ENCODE data around the gene CNR2.
"Not testable (repeated sequence)": the region's sequence is repeated elsewhere in the genome, so short reads cannot be mapped to it uniquely, and the experiment has no call there.

The CNR2 gene

DNA sequence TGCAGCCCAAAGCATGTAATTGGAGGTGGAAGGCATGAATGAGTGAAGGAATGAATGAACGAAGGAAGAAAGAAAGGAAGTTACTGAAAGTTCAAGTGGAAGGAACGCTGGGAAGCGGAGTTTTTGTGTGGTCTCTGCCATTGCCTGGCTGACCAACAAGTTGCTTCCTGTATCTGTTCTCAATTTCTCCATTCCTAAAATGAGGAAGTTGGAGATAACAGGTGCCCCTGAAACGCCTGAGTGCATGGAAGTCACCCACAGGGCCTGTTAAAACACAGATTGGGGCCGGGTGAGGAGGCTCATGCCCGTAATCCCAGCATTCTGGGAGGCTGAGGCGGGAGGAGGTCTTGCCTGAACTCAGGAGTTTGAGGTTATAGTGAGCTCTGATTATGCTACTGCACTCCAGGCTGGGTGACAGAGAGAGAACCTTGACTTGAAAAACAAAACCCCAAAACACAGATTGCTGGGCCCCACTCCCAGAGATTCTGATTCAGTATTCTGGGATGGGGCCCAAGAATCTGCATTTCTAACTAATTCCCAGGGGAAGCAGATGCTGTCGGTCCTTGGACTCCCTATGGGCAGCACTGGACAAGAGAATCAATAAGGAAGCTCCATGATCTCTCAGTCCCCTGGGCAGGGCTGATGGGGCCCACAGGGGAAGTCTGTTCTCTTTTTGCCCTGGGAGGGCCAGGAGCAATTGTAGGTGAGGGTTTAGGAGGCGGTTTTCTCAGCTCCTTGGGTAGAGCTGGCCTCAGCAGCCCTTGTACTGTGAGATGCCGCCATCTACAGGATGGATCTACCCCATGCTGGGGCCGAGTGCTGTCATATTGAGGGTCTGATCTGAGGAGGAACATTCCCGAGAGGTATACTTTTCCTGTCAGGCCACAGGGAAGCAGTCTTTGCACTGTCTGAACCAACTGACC, 3.3 kb upstream of the CNR2 start:
- DNase-seq (ENCODE audit: low read depth in 2 of 2), result peak; percentile 30 to 42

DNA sequence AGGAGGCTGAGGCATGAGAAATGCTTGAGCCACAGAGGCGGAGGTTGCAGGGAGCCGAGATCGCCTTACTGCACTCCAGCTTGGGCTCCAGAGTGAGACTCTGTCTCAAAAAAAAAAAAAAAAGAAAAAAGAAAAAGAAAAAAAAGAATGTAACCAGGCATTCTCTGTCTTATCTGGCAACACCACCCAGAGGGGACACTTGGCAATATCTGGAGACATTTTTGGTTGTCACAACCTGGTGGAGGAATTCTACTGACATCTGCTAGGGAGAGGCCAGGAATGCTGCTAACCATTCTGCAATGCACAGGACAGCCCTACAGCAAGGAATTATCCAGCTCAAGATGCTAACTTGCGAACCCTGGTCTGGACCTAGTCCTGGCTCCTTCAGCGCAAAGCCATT, 2.3 kb upstream of the CNR2 start:
- DNase-seq (ENCODE audit: low read depth in 2 of 2), result no peak

- DNase-seq (ENCODE audit: low read depth in 2 of 2), result no peak
These were observed 1.8 kb upstream of the CNR2 start for GRCh38 chr1:23914921-23915320.

- no peak for DNase-seq (ENCODE audit: low read depth in 2 of 2)
These were observed 1.2 kb downstream of the CNR2 start for GRCh38 chr1:23911921-23912320.

DNA sequence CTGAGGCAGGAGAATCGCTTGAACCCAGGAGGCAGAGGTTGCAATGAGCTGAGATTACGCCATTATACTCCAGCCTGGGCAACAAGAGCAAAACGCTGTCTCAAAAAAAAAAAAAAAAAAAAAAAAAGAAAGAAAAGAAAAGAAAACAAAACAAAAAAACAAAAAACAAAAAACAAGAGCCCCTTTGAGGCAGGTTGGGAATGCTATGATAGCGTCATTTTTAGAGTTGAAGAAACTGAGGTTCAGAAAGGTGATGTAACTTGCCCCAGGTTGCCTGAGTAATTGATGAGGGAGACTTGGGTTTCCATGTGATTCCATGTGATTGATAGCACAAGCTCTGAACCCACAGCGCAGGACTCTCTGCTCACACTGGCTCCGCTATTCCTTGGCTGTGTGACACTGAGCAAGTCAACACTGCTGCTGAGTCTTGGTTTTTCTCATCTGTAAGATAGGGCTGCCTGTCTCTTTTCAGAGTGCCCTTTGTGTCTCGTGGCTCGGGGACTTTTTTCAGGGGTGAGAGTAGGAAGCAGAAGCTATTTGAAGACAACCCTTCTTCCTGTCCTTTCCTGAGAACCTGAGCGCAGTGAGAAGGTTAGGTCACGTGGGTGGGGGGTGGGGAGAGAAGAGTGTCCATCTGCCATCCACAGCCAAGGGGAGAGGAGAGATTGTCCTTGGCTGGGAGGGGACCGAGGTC, 2.5 kb downstream of the CNR2 start:
- no peak for DNase-seq (ENCODE audit: low read depth in 2 of 2)

GRCh38 chr1:23910144-23910543, 3.0 kb downstream of the CNR2 start:
- DNase-seq (ENCODE audit: low read depth in 2 of 2), result no peak

DNA sequence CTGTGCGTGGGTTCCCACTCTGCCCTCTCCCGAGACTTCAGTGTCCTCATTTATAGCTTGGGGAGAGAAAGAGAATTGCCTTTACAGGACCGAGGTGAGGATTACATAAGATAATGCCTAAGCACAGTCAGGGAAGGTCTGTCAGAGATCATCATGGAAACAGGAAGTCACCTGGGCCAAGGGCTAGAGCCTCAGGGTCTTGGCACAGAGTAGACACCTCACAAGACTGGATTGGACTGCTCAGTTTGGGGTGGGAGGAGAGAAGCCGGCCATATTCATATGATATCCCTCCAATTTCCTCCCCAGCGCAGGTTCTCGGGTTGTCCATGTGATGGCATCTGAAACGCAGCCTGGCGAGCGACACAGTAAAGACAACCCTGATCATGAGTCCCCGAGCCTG, 3.8 kb downstream of the CNR2 start:
- DNase-seq (ENCODE audit: low read depth in 2 of 2), result no peak

- DNase-seq (ENCODE audit: low read depth in 2 of 2), result peak; percentile 10
These were observed 4.5 kb downstream of the CNR2 start for GRCh38 chr1:23908453-23909341.

DNA sequence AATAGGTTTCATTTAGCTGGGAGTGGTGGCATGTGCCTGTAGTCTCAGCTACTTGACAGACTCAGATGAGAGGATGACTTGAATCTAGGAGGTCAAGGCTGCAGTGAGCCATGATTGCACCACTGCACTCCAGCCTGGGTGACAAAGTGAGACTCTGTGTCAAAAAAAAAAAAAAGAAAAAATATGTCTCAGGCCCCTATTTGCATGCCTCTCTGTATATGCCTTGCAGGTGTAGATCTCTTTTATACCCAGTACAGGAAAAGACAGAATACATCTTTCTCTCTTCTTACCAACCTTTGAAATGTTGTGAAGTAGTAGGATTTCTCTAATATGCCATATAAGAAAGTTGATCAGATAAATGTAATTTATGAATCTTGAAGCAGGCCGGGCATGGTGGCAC, 6.4 kb downstream of the CNR2 start:
- DNase-seq (ENCODE audit: low read depth in 2 of 2), result no peak

DNA sequence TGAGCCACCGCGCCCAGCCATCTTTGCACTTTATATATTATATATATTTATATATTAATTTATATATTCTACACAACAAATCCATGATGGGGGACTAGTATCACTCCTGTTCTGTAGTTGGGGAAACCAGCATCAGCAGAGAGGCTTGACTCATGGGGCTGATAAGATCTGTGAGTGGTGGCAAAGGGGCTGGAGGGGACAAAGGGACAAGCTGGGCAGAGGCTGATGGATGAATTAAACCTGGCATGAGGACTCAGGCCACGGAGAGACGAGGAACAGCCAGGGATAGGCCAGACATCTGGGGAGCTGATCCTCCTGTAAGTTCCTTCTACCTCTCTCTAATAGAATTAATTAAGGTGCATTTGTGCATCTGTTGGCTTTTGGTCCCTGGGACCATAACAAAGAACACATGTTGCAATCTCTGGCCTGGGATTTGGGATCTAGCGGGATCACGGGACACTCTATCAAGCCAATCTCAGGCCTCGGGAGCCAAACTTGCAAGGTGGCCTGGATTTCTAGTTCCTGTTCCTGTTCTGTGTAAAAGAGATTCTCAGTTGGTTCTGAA, 7.6 kb downstream of the CNR2 start:
- no peak for DNase-seq (ENCODE audit: low read depth in 2 of 2)

- DNase-seq (ENCODE audit: low read depth in 2 of 2), result peak; percentile 43 to 52
These were observed 8.3 kb downstream of the CNR2 start for GRCh38 chr1:23904748-23905357.

DNA sequence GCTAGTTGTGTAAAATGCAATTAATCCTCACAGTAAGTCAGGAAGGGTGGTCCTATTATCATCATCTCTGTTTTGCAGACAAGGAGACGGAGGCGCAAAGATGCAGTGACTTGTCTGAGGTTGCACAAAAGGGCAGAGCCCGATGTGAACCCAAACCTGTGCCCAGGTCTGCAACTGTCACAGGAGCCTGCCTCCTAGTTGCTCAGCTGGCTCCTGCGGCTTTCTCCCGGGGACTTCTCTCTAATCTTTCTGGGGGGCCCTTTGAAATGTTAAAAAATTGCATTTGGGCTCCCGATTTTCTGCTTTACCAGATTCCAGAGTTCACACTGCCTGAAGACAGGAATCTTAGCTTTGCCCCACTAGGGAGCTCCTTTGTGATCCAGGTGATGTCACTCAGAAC, 9.4 kb downstream of the CNR2 start:
- DNase-seq (ENCODE audit: low read depth in 2 of 2), result no peak

DNA sequence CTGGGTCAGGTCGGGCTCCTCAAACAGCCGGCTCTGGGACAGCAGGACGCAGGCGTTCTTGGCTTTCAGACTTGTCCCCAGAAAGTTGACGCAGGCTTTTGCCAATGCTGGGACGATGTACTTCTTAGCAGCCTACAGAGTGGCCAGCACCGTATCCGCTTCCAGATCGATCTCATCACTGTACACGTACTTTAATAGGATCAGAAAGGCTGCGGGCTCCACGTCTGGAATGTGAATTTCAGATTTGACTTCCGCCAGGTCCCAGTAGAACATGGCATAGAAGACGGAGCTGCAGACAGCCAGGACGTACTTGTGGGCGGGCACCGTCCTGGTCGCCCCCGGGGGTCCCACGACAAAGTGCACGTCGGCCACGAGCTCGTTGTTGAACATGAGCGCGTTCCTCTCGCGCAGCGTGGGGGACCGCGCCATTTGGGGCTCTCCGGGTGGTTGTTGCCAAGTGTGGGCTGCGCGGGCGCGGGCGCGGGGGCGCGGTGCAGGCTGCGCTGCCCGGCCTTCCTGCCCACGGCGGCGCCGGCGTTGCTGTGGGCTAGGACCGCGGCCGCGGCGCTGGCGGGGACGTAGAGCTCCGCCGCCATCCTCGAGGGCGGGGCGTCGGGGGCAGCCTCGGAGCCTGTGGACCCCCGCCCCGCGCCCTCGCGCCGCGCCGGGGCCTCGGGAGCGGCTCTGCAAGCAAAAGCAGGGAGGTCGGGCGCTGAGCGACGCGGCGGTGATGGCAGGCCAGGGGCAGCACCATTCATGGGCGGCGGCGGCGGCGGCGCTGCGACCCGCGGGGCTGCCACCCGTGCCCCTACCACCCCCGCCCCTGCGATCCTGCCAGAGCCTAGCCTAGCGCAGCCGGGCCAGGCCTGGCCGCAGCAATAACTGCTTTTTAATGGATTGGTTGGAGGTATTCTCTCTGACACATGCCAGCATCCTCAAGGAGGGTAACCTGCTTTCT, 10.6 kb downstream of the CNR2 start:
- no peak for DNase-seq (ENCODE audit: low read depth in 2 of 2)

DNA sequence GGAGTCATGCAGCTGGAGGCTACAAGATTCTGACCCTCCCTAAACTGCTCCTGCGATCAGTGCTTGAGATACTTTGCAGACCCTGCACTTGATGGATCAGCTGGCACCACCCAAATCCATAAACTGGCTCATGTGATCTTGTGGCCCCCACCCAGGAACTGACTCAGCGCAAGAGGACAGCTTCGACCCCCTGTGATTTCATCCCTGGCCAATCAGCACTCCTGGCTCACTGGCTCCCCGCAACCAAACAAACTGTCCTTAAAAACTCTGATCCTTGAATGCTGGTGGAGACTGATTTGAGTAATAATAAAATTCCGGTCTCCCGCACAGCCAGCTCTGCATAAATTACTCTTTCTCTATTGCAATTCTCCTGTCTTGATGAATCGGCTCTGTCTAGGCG, 13.1 kb downstream of the CNR2 start:
- DNase-seq (ENCODE audit: low read depth in 2 of 2), result not testable (repeated sequence)

DNA sequence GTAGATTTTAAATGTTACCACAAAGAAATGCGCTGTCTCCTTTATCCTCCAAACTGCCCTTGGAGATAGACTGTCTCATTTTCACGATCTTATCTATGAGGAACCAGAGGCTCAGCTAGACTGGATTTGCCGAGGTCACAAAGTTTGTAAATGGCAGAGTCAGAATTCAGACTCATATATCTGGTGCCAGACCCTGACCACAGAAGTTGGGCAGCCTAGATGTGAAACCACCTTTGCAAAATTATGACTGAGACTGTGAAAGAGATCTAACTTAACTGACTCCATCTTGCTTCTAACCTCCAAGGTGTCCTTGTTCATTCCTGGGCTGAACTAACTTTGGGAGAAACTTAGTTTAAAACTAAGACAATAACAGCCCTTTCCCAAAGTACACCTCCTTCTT, 14.1 kb downstream of the CNR2 start:
- no peak for DNase-seq (ENCODE audit: low read depth in 2 of 2)

DNA sequence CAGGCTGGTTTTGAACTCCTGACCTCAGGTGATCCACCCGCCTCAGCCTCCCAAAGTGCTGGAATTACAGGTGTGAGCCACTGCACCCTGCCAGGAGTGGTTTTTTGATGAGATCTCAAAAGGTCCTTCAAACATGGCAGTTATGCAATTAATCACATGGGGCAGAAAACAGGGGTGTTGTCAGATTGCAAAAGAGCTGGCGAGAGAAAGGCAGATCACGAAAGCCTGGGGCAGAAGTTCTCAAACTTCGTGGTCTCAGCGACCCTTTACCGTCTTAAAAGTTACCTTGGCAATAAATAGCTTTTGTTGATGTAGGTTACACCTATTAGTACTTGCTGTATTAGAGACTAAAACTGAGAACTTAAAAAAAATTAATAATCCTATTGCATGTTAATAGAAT, 16.1 kb downstream of the CNR2 start:
- DNase-seq (ENCODE audit: low read depth in 2 of 2), result no peak

GRCh38 chr1:23896491-23896890, 16.7 kb downstream of the CNR2 start:
- no peak for DNase-seq (ENCODE audit: low read depth in 2 of 2)

DNA sequence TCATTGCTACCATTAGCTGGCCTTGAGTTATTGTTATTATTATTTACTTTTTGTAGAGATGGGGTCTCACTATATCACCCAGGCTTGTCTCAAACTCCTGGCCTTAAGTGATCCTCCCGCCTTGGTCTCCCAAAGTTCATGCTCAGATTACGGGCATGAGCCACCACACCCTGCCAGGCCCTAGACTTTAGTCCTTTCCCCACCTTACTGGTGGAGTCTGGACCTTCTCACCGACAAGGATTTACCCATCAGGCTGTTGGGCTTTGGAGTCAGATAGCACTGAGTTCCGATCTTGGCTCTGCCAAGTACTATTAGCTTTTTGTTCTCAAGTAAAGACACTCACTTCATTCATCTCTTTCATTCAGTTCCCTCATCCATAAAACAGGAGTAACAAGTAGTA, 17.2 kb downstream of the CNR2 start:
- no peak for DNase-seq (ENCODE audit: low read depth in 2 of 2)

GRCh38 chr1:23895082-23895481, 18.1 kb downstream of the CNR2 start:
- no peak for DNase-seq (ENCODE audit: low read depth in 2 of 2)

- no peak for DNase-seq (ENCODE audit: low read depth in 2 of 2)
These were observed 24.1 kb downstream of the CNR2 start for GRCh38 chr1:23889074-23889473.
